Stimulated activated CD4-positive, alpha-beta T cell treated with anti-CD3 and anti-CD28 coated beads, Interleukin-1b, Interleukin-23, amount 100 ng/mL, for 48 hours (primary cell): ENCODE data around the gene HIC1.

Experiments used
- DNase-seq: peaks from one replicate; pipeline ENCODE4 v3.0.0-alpha.2; 2020

Gene HIC1

GRCh38 chr17:2025622-2026309, 29.1 kb upstream of the HIC1 start:
- no peak for DNase-seq

DNA sequence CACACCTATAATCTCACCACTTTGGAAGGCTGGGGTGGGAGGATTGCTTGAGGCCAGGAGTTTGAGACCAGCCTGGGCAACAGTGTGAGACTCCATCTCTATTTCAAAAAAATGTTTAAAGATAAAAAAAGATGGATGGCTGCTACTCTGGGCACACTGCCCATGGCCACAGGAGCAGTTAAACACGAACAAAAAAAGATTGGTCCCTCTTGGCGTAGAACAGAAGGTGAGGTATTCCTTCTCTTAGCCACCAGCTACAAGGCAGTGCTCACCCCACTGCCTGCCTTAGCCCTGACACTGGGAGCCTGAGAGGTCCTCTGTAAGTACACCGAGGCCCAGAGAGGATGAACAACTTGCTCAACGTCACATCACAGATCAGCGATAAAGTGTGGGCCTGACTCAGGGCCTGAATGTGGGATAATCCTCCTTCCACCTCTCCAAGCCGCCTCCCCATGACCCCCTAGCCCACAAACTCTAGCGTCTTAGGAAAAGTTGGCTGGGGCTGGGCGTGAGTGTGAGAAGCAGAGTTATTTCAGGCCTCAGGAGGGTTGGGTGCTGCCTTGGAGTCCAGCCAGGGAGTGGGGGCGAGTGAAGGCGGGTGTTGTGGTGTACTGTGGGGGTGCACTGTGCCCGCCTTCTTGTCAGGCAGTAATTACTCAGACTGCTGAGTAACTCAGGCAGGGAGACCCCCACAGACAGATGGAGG, 27.2 kb upstream of the HIC1 start:
- no peak for DNase-seq

GRCh38 chr17:2028234-2028614, 26.7 kb upstream of the HIC1 start:
- DNase-seq: no peak

- DNase-seq: no peak
Measured at GRCh38 chr17:2028737-2029136, 26.2 kb upstream of the HIC1 start.

DNA sequence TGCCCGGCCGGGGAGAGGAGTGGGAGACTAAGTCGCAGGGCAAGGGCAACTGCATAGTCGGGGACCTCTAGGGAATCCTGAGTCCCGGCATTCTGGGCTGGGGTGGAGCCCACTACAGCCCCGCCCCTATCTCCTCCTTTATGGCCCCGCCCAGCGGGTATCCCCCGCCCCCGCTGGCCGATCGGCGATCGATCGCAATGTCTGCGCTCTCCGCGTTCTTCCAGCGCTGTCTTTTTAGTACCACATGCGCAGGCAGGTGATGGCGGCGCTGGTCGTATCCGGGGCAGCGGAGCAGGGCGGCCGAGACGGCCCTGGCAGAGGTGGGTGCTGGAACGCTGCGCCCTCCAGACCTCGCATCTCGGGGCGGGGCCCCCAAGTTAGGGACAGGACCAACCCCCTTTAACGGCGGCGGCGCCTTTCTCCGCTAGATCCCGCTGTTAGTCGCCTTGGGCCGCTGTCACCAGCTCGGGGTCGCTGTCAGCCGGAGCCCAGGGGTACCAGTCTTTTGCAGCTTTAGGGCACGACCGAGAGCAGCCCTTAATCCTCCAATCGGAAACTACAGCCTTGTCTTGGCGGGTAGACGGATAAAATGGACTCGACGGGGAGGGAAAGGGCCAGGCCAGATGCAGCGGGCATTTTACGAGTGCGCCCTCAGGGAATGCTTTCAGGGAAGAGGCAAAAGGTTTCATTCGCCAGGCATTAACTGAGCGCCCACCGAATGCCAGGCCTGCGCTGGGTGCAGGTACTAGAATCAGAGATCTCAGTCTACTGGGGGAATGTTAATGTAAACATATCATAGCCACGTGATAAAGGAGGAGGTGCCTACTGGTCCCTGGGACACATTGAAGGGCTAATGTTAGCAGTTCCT, 24.8 kb upstream of the HIC1 start, which contains the start of gene DPH1:
DPH1 (plus strand) TSS at position 243 of the 868 bp plus-strand sequence; CDS start at position 260, 17 bp downstream.
- DNase-seq: peak; percentile 88

GRCh38 chr17:2030779-2031163, 24.1 kb upstream of the HIC1 start:
- peak; percentile 71 for DNase-seq

DNA sequence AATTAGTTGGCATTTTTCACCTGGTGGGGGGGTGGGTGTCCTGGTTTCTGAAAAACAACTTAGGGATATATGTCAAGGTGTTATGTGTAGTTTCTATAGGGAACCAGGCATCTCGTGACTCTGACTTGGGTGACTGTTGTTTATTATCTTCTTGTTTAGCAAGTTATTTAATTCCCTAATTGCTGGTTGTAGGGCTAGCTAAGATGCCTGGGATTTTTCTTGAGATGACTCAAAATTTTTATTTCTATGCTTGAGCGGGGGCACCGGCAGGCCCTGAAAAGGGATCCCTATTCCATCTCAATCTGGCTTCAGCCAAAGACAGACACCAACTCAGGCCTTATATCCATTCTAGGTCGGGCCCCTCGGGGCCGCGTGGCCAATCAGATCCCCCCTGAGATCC, 21.8 kb upstream of the HIC1 start:
- DNase-seq: no peak

- no peak for DNase-seq
Measured at GRCh38 chr17:2034157-2034556, 20.7 kb upstream of the HIC1 start.

DNA sequence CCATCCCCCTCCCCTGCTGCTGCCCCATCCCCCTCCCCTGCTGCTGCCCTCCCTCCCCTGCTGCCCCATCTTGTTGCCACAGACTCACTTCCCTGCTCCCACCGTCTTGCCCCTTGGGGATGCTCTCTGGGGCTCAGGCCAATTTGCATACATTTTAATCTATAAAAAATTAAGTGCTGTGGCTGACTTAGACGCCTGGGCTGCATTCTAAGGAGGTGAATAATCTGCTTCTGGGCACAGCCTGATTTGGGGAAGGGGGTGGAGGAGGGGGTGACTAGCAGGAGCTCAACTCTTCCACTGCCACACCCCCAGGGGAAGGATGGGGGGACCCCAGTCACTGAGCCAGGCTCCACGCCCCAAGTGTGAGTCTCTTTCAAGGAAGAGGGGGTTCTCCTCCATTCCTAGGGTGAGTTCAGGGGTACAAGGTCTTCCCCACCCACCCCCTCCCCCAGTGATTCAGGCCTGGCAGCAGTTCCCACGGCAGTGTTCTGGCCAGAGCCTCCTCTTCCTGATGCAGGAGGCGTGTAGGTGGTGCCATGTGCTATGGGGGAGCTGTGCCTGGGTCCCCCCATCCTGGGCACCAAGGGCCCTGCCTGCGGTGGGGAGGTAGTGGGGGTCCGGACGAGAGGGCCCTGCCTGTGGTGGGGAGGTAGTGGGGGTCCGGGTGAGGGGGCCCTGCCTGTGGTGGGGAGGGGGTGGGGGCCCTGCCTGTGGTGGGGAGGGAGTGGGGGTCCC, 19.9 kb upstream of the HIC1 start:
- DNase-seq: no peak

DNA sequence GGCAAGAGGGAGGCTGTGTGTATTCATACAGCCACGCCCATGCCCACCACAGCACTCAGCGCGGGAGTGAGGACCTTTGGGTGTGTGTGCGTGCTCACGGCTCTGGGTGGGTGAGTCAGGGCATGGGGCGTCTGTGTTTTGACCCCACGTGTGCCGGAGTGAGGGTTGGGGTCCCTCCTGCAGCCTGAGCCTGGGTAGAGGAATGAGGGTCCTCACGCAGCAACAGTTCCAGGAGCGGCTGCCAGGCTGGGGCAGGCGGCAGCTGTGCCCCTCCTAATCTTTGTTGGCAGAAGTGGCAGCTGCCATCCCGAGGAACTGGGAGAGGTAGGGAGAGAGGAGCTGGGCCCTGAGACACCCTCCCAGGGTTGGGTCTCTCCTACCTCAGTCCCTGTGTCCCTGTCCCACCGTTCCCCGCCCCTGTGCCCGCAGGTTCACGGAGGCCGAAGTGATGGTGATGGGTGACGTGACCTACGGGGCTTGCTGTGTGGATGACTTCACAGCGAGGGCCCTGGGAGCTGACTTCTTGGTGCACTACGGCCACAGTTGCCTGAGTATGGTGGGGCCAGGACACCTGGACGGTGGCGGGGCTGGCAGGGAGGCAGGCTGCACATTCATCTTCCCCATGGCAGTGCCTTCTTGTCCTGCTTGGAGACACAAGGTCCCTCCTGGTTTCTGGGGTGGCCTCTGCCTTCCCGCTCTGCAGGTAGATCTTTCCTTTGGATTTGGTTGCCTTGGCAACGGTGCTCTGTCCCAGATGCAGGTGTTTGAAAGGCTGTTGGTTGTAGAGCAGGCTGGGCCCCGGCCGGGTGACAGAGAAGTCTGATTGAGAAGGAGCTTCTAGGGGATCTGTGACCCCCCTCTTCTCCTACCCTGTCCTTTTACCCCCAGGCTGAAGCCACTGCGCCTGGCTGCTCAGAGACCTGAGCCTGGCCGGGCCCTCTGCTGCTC, 19.1 kb upstream of the HIC1 start:
- DNase-seq: no peak

- no peak for DNase-seq
Measured at GRCh38 chr17:2037155-2037554, 17.7 kb upstream of the HIC1 start.

DNA sequence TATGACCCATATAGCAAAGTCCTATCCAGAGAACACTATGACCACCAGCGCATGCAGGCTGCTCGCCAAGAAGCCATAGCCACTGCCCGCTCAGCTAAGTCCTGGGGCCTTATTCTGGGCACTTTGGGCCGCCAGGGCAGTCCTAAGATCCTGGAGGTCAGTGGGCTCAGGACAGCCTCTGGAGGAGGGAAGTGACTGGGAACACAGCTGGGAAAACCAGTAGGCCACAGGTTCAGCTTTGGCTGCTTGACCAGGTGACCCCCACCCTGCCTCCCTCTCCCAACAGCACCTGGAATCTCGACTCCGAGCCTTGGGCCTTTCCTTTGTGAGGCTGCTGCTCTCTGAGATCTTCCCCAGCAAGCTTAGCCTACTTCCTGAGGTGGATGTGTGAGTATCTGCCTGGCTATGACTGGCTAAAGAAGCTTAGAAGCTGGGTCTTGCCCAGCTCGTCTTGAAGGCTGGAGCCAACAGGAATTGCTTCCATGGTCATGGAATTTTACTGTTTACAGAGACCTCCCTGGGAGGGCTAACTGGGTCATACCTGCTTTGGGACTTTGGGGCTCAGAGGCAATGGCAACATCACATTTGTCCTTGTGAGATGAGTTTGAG, 14.6 kb upstream of the HIC1 start:
- no peak for DNase-seq

- no peak for DNase-seq
Measured at GRCh38 chr17:2040942-2041560, 13.9 kb upstream of the HIC1 start.

DNA sequence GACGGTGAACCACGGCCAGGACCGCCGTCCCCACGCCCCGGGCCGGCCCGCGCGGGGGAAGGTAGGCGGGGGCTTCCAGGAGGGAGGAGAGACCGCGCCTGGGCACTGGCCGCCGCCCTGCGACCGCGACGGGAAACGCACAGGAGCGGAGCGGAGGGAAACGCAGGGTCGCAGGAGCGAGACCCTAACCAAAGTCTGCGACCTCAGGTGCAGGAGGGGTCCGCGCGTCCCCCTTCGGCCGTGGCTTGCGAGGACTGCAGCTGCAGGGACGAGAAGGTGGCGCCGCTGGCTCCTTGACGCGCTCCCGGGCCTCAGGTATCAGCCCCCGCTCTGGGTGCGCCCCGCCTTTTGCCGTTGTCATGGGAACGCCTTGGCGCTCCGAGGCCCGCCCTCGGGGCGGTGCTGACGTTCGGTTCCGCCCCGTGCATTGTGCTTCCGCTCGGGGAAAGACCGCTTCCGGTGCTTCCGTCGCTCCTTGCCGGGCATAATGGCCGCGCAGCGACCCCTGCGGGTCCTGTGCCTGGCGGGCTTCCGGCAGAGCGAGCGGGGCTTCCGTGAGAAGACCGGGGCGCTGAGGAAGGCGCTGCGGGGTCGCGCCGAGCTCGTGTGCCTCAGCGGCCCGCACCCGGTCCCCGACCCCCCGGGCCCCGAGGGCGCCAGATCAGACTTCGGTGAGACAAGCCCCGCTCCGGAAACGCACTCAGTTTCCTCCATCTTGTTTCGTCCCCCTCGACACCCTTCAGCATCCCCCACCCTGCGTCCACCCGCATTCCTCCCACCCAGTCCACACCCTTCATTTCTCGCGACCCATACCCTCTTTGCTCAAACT, 13.1 kb upstream of the HIC1 start, which contains the start of gene OVCA2:
OVCA2 (plus strand) TSS at position 462 of the 829 bp plus-strand sequence; CDS start at position 488, 26 bp downstream.
- peak; percentile 96 for DNase-seq

DNA sequence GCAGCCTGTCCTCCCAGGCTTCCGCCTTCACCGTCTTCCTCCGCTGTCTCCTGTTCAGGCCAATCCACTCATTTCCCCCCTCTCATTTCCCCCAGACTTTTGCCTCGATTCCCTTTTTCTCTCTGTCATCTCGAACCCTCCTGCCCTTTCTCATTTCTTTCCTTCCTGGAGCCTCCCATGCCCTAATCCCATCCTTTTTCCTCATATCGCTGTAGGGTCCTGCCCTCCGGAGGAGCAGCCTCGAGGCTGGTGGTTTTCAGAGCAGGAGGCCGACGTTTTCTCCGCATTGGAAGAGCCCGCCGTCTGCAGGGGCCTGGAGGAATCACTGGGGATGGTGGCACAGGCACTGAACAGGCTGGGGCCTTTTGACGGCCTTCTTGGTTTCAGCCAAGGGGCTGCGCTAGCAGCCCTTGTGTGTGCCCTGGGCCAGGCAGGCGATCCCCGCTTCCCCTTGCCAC, 12.5 kb upstream of the HIC1 start:
- no peak for DNase-seq

- DNase-seq: no peak
Measured at GRCh38 chr17:2042933-2043332, 12.0 kb upstream of the HIC1 start.

- DNase-seq: no peak
Measured at GRCh38 chr17:2043785-2044184, 11.1 kb upstream of the HIC1 start.

DNA sequence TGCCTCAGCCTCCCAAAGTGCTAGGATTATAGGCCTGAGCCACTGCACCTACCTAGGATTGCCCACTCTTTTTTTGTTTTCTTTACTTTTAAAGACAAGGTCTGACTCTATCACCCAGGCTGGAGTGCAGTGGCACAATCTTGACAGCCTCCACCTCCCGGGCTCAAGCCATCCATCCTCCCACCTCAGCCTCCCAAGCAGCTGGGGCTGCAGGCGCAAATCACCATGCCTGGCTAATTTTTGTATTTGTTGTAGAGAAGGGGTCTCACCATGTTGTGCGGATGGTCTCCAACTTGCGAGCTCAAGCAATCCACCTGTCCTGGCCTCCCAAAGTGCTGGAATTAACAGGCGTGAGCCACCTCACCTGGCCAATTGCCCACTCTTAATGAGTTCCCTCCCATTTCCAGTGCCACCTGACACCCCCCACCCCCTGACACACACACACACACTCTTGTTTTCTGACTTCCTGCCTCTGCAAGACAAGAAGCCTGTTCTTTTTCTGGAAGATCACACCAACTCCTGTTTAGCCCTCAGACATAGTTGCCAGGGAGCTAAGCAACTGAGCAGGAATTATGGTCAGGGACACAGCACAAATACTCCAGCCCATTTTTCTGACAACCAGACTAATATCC, 10.5 kb upstream of the HIC1 start:
- no peak for DNase-seq

- no peak for DNase-seq
Measured at GRCh38 chr17:2047590-2047989, 7.3 kb upstream of the HIC1 start.
